IMR-90 (cell line): ENCODE measurements around the gene ADAMTS19. TPM values are rescaled to one million over a fixed set of nuclear protein-coding genes. Genes with fewer than 3 reads are reported as not detected.

ENCODE experiments used
- ATAC-seq: fragments of 200-7000 bp; cut with Tn5 transposase; 2 replicates; pipeline ENCODE4 v1.9.1; 2020; ENCODE audit warnings: low read depth, mild to moderate bottlenecking, moderate library complexity
- BruUV-seq: library from RNA; stranded (reverse); fragments of 400-500 nt; replicated peaks from 2 replicates; lab custom pipeline; 2021; lab: Mats Ljungman, UMichigan
- CTCF ChIA-PET: fragments of 300-600 bp; formaldehyde crosslinking; extraction: SDS; loops from one replicate; lab custom pipeline; 2021; ENCODE audit warnings: antibody characterized with exemption; lab: Yijun Ruan, JAX
- POLR2A ChIA-PET: fragments of 300-600 bp; sonication (Branson Sonifier 250); formaldehyde crosslinking; loops from one replicate; lab custom pipeline; 2022; ENCODE audit warnings: antibody characterized with exemption; ENCODE audit not compliant: unreplicated experiment; lab: Charles Lee
- DNase-seq: peaks from one replicate; pipeline ENCODE4 v3.0.0; 2013
- H2AFZ ChIP-seq: replicated peaks from 2 replicates; pipeline ENCODE3; 2013; ENCODE audit warnings: low read length, mild to moderate bottlenecking; ENCODE audit not compliant: poor library complexity
- H2AK5ac ChIP-seq: 2 replicates; pipeline ENCODE4 v1.6.1; 2013; ENCODE audit warnings: low read depth, low read length, inconsistent platforms
- H2AK9ac ChIP-seq: replicated peaks from 2 replicates; pipeline ENCODE3; 2013; ENCODE audit warnings: mild to moderate bottlenecking, low read depth, low read length, moderate library complexity; ENCODE audit not compliant: poor library complexity
- H2BK120ac ChIP-seq: 2 replicates; pipeline ENCODE4 v1.6.1; 2013; ENCODE audit warnings: low read depth, low read length, inconsistent platforms
- H2BK15ac ChIP-seq: 3 replicates; pipeline ENCODE4 v1.6.1; 2013; ENCODE audit warnings: low read depth, low read length, inconsistent platforms
- H2BK20ac ChIP-seq: 2 replicates; pipeline ENCODE4 v1.6.1; 2013; ENCODE audit warnings: low read depth, mild to moderate bottlenecking, inconsistent platforms, low read length, moderate library complexity
- H2BK5ac ChIP-seq: 2 replicates; pipeline ENCODE4 v1.6.1; 2013; ENCODE audit warnings: mild to moderate bottlenecking, low read depth, low read length, inconsistent platforms; ENCODE audit not compliant: poor library complexity, severe bottlenecking
- H3K14ac ChIP-seq: replicated peaks from 2 replicates; pipeline ENCODE4 v1.6.1; 2013; ENCODE audit warnings: low read depth, low read length, inconsistent platforms
- H3K18ac ChIP-seq: 2 replicates; pipeline ENCODE4 v1.6.1; 2013; ENCODE audit warnings: low read depth, low read length, control low read depth
- H3K23ac ChIP-seq: 2 replicates; pipeline ENCODE4 v1.6.1; 2013; ENCODE audit warnings: low read depth, low read length, inconsistent platforms
- H3K27ac ChIP-seq: 2 replicates; pipeline ENCODE4 v1.5.1; 2013; ENCODE audit warnings: mild to moderate bottlenecking, control low read depth, low read length; ENCODE audit not compliant: insufficient read depth
- H3K27me3 ChIP-seq: 2 replicates; pipeline ENCODE4 v1.6.1; 2013; ENCODE audit warnings: low read length; ENCODE audit not compliant: control insufficient read depth, insufficient read depth
- H3K36me3 ChIP-seq: 2 replicates; pipeline ENCODE4 v1.6.1; 2013; ENCODE audit warnings: low read length, mixed read lengths; ENCODE audit not compliant: control insufficient read depth, insufficient read depth
- H3K4ac ChIP-seq: 2 replicates; pipeline ENCODE4 v1.6.1; 2013; ENCODE audit warnings: low read depth, low read length, inconsistent platforms
- H3K4me1 ChIP-seq: 2 replicates; pipeline ENCODE4 v1.6.1; 2013; ENCODE audit warnings: low read length, mixed read lengths; ENCODE audit not compliant: control insufficient read depth, insufficient read depth
- H3K4me2 ChIP-seq: 2 replicates; pipeline ENCODE4 v1.6.1; 2013; ENCODE audit warnings: low read depth, mild to moderate bottlenecking, control low read depth, low read length, moderate library complexity
- H3K4me3 ChIP-seq: 2 replicates; pipeline ENCODE4 v1.5.1; 2013; ENCODE audit warnings: low read depth, mild to moderate bottlenecking, control low read depth, low read length, moderate library complexity; ENCODE audit not compliant: insufficient read depth
- H3K56ac ChIP-seq: 2 replicates; pipeline ENCODE4 v1.6.1; 2013; ENCODE audit warnings: low read length, inconsistent platforms; ENCODE audit not compliant: insufficient read depth; ENCODE audit errors: extremely low read depth
- H3K79me1 ChIP-seq, 2 experiments: 2 replicates each; pipeline ENCODE4 v1.6.1; 2013; ENCODE audit warnings: low read length in 2 of 2, inconsistent platforms in 1 of 2, low read depth in 1 of 2
- H3K9ac ChIP-seq: 2 replicates; pipeline ENCODE4 v1.6.1; 2013; ENCODE audit warnings: low read depth, low read length, control low read depth
- H3K9me1 ChIP-seq: 2 replicates; pipeline ENCODE4 v1.6.1; 2013; ENCODE audit warnings: low read length, inconsistent platforms; ENCODE audit not compliant: insufficient read depth
- H3K9me3 ChIP-seq: 2 replicates; pipeline ENCODE4 v1.6.1; 2013; ENCODE audit warnings: low read length; ENCODE audit not compliant: control insufficient read depth, insufficient read depth
- H4K20me1 ChIP-seq: 2 replicates; pipeline ENCODE4 v1.6.1; 2013; ENCODE audit warnings: low read length, inconsistent platforms; ENCODE audit not compliant: insufficient read depth
- H4K5ac ChIP-seq: 2 replicates; pipeline ENCODE4 v1.6.1; 2013; ENCODE audit warnings: mild to moderate bottlenecking, low read depth, low read length, control low read depth
- H4K8ac ChIP-seq, 2 experiments: 2 replicates each; pipeline ENCODE4 v1.6.1; 2013; ENCODE audit warnings: low read depth in 2 of 2, low read length in 2 of 2, control low read depth in 1 of 2, inconsistent platforms in 1 of 2
- H4K91ac ChIP-seq: 2 replicates; pipeline ENCODE4 v1.6.1; 2013; ENCODE audit warnings: low read depth, low read length, inconsistent platforms; ENCODE audit not compliant: insufficient read depth
- CEBPB ChIP-seq: IDR thresholded peaks from 2 replicates; pipeline ENCODE4 v1.6.1; 2012; ENCODE audit warnings: low read depth, low read length, improper control_type of control experiment
- FOS ChIP-seq: fragments of 150-350 bp; IDR thresholded peaks from 2 replicates; pipeline ENCODE4 v1.6.1; 2016; ENCODE audit warnings: low read depth, low read length
- RFX5 ChIP-seq: IDR thresholded peaks from 2 replicates; pipeline ENCODE4 v1.8.0; 2012; ENCODE audit warnings: low read depth, mild to moderate bottlenecking, low read length, moderate library complexity
- WGBS, 2 experiments: methylation state at CpG; one replicate each; pipeline versions ENCODE4 v1.1.5 to v1.1.7; 2013; ENCODE audit warnings: missing lambda C conversion rate in 2 of 2; ENCODE audit not compliant: insufficient read length in 1 of 2; ENCODE audit errors: extremely low coverage in 2 of 2; 5-methylcytosine and 5-hydroxymethylcytosine counted together
- dilution Hi-C: fragments of 300-500 bp; cut with HindIII; formaldehyde crosslinking; loops from one replicate; pipeline ENCODE4 v1.14.3; 2018; ENCODE audit warnings: low sequenced_read_pairs; ENCODE audit not compliant: unreplicated experiment
- in situ Hi-C: fragments of 300-500 bp; cut with MboI; formaldehyde crosslinking; loops from 3 replicates; pipeline ENCODE4 v1.14.3; 2019; ENCODE audit warnings: low sequenced_read_pairs, inconsistent platforms, mixed read lengths
- intact Hi-C: fragments of 100-400 bp; cut with micrococcal nuclease; formaldehyde crosslinking; loops from 2 replicates; pipeline ENCODE4 v1.10.0; 2022
- polyA plus RNA-seq, 3 experiments: library from polyadenylated mRNA; depleted of rRNA; stranded (reverse); fragments of >200 nt; gene quantifications; 2 replicates each; pipeline ENCODE4 v1.2.3, GENCODE V29; 2012; ENCODE audit warnings: low replicate concordance in 1 of 3
- total RNA-seq: library from RNA; depleted of rRNA; stranded (reverse); fragments of >200 nt; gene quantifications from 2 replicates; pipeline ENCODE4 v1.2.3, GENCODE V29; 2012

ADAMTS19 gene
- total and polyA plus RNA-seq, 2 of the 4 experiments (the other 2 are of a cell fraction): under 0.01 to 0.17 TPM

- WGBS, 2 experiments: no CpG with 5 or more reads among the region's 2 CpGs
- Histone ChIP-seq H4K5ac (no peak overlapping the region), H4K91ac (no peak overlapping the region), H3K56ac (no peak overlapping the region), H3K4me2 (no peak overlapping the region), H2AFZ (no peak overlapping the region), H4K20me1 (no peaks in the 10 kb centered on the region), H3K36me3 (no peaks in the 10 kb centered on the region), H2AK5ac (no peak overlapping the region), H2BK5ac (no peak overlapping the region), H3K9me3 (no peaks in the 10 kb centered on the region), H3K9ac (no peak overlapping the region), H4K8ac (no peak overlapping the region), H3K9me1 (no peaks in the 10 kb centered on the region), H3K23ac (no peak overlapping the region), H3K4me1 (no peaks in the 10 kb centered on the region), H3K4ac (no peak overlapping the region), H2BK20ac (no peak overlapping the region), H3K27me3 (no peaks in the 10 kb centered on the region), H2AK9ac (no peak overlapping the region), H2BK15ac (no peak overlapping the region), H3K18ac (no peak overlapping the region), H2BK120ac (no peak overlapping the region), H3K79me1 (no peaks in the 10 kb centered on the region), H3K27ac (no peak overlapping the region), H3K14ac (no peak overlapping the region), H3K4me3 (no peak overlapping the region)
- ChIA-PET POLR2A (no interaction called here), CTCF (no interaction called here)
- in situ Hi-C loops (no loop called here), intact Hi-C loops (no loop called here), dilution Hi-C loops (no loop called here)
- no TSS peak for BruUV-seq
- DNase-seq (peak; percentile 11), ATAC-seq (peak; percentile 71)
- TF ChIP-seq FOS (no peak), RFX5 (no peak), CEBPB (peak; percentile 45)
Measured at GRCh38 chr5:129554134-129554904, 94.2 kb downstream of the ADAMTS19 start.
